Natural killer cell (primary cell): Measurements from ENCODE around the gene BPI. TPM values are rescaled to one million over a fixed set of nuclear protein-coding genes. Genes with fewer than 3 reads are reported as not detected.

ENCODE experiments used
- ATAC-seq, 3 donors: fragments of 150-1000 bp in 2 of 3; fragments of 200-7000 bp in 1 of 3; cut with Tn5 transposase; 1 replicate in 1 of 3; 2 replicates in 2 of 3; pipeline ENCODE4 v1.10.0; 2021; ENCODE audit warnings: mild to moderate bottlenecking in 2 of 3, moderate library complexity in 2 of 3
- DNase-seq, 2 donors: peaks; one replicate each; pipeline versions ENCODE4 v3.0.0 to v3.0.0-alpha.2; 2013 to 2021; ENCODE audit warnings: mixed read lengths in 1 of 2
- H3K27ac ChIP-seq: one replicate; pipeline ENCODE4 v1.5.1; 2013; ENCODE audit warnings: mild to moderate bottlenecking, low read length
- H3K27me3 ChIP-seq: one replicate; pipeline ENCODE4 v1.6.1; 2013; ENCODE audit warnings: low read length; ENCODE audit not compliant: control insufficient read depth, insufficient read depth
- H3K36me3 ChIP-seq: one replicate; pipeline ENCODE4 v1.6.1; 2013; ENCODE audit warnings: low read length; ENCODE audit not compliant: control insufficient read depth, insufficient read depth
- H3K4me1 ChIP-seq: one replicate; pipeline ENCODE4 v1.6.1; 2013; ENCODE audit warnings: low read length; ENCODE audit not compliant: control insufficient read depth, insufficient read depth
- H3K4me3 ChIP-seq: one replicate; pipeline ENCODE4 v1.5.1; 2013; ENCODE audit warnings: low read length
- H3K9me3 ChIP-seq: one replicate; pipeline ENCODE4 v1.6.1; 2013; ENCODE audit warnings: low read length; ENCODE audit not compliant: control insufficient read depth, insufficient read depth
- H3K27ac Mint-ChIP-seq, 2 donors: one replicate each; pipeline ENCODE4 v1.8.0; 2022; ENCODE audit warnings: mild to moderate bottlenecking in 2 of 2, mixed read lengths in 2 of 2, moderate library complexity in 1 of 2
- H3K27me3 Mint-ChIP-seq, 2 donors: one replicate each; pipeline ENCODE4 v1.8.0; 2022; ENCODE audit warnings: low read depth in 2 of 2, mixed read lengths in 2 of 2
- H3K36me3 Mint-ChIP-seq: one replicate; pipeline ENCODE4 v1.8.0; 2022; ENCODE audit warnings: mixed read lengths
- H3K4me1 Mint-ChIP-seq, 2 donors: one replicate each; pipeline ENCODE4 v1.8.0; 2022; ENCODE audit warnings: mixed read lengths in 2 of 2
- H3K4me3 Mint-ChIP-seq: one replicate; pipeline ENCODE4 v1.8.0; 2022; ENCODE audit warnings: mild to moderate bottlenecking, moderate library complexity, mixed read lengths
- H3K9me3 Mint-ChIP-seq, 2 donors: one replicate each; pipeline ENCODE4 v1.8.0; 2022; ENCODE audit warnings: mixed read lengths in 2 of 2
- WGBS: methylation state at CpG from one replicate; pipeline ENCODE4 v1.1.7; 2013; ENCODE audit warnings: missing lambda C conversion rate; ENCODE audit not compliant: insufficient coverage; 5-methylcytosine and 5-hydroxymethylcytosine counted together
- intact Hi-C: fragments of 100-400 bp; cut with micrococcal nuclease; formaldehyde crosslinking; loops from one replicate; pipeline ENCODE4 v1.14.2; 2022
- total RNA-seq, 4 donors: library from RNA; stranded (reverse); fragments of 120-200 nt in 1 of 4; gene quantifications; one replicate each; pipeline versions ENCODE4 v1.2.3 to v1.2.4, GENCODE V29; 2013 to 2022
- TF ChIP-seq, protein P1 (sequence below): fragments of 200-600 bp; IDR thresholded peaks from one replicate; pipeline ENCODE4 v1.8.0; 2022; ENCODE audit warnings: antibody characterized with exemption

BPI gene
- total RNA-seq, 3 donors from 2014 or later (not counting 1 experiment from before 2014, with no cell fraction given): 0.20 TPM; not detected in 2

DNA sequence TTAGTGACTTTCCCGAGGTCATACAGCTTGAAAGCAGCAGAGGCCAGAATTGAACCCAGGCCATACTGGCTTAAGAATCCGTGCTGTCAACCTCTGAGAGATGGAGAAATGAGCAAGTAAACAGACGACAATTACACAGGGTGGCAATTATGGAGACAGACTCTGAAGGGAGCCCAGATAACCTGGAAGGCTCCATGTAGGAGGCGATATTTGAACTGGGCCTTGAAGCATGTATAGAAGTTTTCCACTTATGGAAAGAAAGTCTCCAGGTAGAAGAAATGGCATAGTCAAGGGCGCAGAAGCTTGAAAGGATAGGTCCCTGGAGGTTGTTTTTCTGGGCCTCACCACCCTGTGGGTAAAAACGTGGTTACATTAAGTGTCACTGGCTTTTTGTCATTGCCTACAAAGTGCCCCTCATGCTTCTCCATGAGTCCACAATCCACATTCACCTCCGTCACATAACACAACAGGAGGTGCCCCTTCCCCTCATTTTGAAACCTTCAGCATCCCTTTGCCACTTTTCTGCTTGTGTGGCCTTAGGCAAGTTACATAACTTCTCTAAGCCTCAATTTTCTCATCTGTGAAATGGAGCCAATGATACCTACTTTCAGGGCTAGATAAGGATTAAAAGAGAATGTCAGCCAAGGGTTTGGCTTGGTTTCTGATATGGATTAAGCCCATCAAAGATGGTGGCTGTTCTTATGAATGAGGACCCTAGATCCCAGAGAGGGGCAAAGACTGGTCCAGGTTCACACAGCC is 5.9 kb upstream of the BPI start:
- WGBS: 88% methylated on average over 7 of the region's 7 CpGs
- TF ChIP-seq, protein P1, sequence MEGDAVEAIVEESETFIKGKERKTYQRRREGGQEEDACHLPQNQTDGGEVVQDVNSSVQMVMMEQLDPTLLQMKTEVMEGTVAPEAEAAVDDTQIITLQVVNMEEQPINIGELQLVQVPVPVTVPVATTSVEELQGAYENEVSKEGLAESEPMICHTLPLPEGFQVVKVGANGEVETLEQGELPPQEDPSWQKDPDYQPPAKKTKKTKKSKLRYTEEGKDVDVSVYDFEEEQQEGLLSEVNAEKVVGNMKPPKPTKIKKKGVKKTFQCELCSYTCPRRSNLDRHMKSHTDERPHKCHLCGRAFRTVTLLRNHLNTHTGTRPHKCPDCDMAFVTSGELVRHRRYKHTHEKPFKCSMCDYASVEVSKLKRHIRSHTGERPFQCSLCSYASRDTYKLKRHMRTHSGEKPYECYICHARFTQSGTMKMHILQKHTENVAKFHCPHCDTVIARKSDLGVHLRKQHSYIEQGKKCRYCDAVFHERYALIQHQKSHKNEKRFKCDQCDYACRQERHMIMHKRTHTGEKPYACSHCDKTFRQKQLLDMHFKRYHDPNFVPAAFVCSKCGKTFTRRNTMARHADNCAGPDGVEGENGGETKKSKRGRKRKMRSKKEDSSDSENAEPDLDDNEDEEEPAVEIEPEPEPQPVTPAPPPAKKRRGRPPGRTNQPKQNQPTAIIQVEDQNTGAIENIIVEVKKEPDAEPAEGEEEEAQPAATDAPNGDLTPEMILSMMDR: no peak
- H3K9me3 ChIP-seq: no peaks in the 10 kb centered on the region
- no peaks in the 10 kb centered on the region for H3K36me3 ChIP-seq
- H3K9me3 Mint-ChIP-seq: no peaks in the 10 kb centered on the region
- H3K27me3 ChIP-seq: no peaks in the 10 kb centered on the region
- no peaks in the 10 kb centered on the region for H3K36me3 Mint-ChIP-seq
- peaks cover 3% of the 10 kb centered on the region for H3K4me1 ChIP-seq
- DNase-seq (no peak), ATAC-seq (no peak)
- no peak overlapping the region for H3K27ac ChIP-seq
- intact Hi-C loops: no loop called here
- no peak overlapping the region for H3K27ac Mint-ChIP-seq
- no peak overlapping the region for H3K4me3 Mint-ChIP-seq
- no peak overlapping the region for H3K4me3 ChIP-seq
- H3K4me1 Mint-ChIP-seq: peaks cover 4 to 7% of the 10 kb centered on the region in 2 donors
- H3K27me3 Mint-ChIP-seq: peaks cover 23 to 29% of the 10 kb centered on the region in 2 donors

DNA sequence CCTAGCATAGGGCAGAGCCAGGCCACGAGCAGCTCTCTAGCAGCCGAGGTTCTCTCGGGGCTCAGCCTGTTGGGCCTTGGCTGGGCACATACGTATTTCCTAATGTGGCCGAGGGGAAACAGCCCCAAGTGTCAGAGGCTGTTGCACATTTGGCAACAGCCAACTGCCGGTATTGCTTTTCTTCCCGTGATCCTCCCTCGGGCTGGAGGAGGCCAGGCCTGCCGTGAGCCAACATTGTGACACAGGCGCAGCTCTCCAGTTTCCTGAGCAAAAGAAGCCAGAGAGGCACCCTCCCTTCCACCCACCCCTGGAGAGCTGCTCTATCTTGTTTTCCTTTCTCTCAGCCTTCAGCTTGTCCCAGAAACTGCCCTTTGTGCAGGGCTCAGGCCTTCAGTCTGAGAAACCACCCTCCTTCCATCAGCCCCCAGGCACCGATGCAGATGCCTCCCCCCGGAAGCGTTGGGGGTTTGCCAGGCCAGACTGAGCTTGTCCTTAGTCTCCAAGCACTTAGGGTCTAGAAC is 5.1 kb upstream of the BPI start:
- Mint-ChIP-seq H3K4me3 (no peak overlapping the region), H3K27me3 (peaks cover 24 to 36% of the 10 kb centered on the region in 2 donors), H3K36me3 (no peaks in the 10 kb centered on the region), H3K27ac (no peak overlapping the region), H3K4me1 (peaks cover 11 to 15% of the 10 kb centered on the region in 2 donors), H3K9me3 (no peaks in the 10 kb centered on the region)
- no peak for DNase-seq
- TF ChIP-seq, protein P1: no peak
- no peak overlapping the region for H3K4me3 ChIP-seq
- H3K9me3 ChIP-seq: no peaks in the 10 kb centered on the region
- H3K4me1 ChIP-seq: peaks cover 6% of the 10 kb centered on the region
- ATAC-seq: no peak
- WGBS: 52% methylated on average over 13 of the region's 13 CpGs
- H3K27me3 ChIP-seq: no peaks in the 10 kb centered on the region
- H3K36me3 ChIP-seq: no peaks in the 10 kb centered on the region
- H3K27ac ChIP-seq: no peak overlapping the region
- intact Hi-C loops: no loop called here

DNA sequence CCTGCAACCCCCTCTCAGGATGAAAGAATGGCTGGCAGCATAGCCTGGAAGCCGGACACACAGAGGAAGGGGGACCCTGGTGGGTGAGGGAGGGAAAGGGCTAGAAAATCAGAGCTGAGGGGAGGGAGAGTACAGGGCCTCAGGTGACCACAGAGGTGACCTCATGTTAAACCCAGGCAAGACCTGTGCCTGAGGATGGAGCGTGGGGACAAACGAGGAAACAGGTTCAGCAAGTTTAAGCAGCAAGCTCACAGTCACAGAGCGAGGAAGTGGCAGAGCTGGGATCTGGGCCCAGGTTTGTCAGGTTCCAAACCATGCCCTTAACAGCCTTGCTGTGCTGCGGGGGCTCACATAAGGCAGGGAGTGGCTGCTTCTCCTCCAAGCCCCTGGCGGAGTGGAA is 4.0 kb upstream of the BPI start:
- peaks cover 18 to 26% of the 10 kb centered on the region in 2 donors for H3K4me1 Mint-ChIP-seq
- DNase-seq: no peak
- Histone ChIP-seq H3K27ac (no peak overlapping the region), H3K27me3 (peaks cover 5% of the 10 kb centered on the region), H3K4me1 (peaks cover 17% of the 10 kb centered on the region), H3K9me3 (no peaks in the 10 kb centered on the region), H3K4me3 (no peak overlapping the region), H3K36me3 (no peaks in the 10 kb centered on the region)
- peaks cover 24 to 36% of the 10 kb centered on the region in 2 donors for H3K27me3 Mint-ChIP-seq
- H3K36me3 Mint-ChIP-seq: no peaks in the 10 kb centered on the region
- H3K27ac Mint-ChIP-seq: no peak overlapping the region
- H3K4me3 Mint-ChIP-seq: no peak overlapping the region
- intact Hi-C loops: no loop called here
- ATAC-seq: no peak
- TF ChIP-seq, protein P1: no peak
- no peaks in the 10 kb centered on the region for H3K9me3 Mint-ChIP-seq
- WGBS: 83% methylated on average over 6 of the region's 6 CpGs
